GM23248 (cell line): Measurements from ENCODE around the gene PATJ.

Source experiments
- EZH2 ChIP-seq: fragments of 200-600 bp; sonication (generic); IDR thresholded peaks from 2 replicates; pipeline ENCODE4 v1.6.1; 2018; ENCODE audit warnings: antibody characterized with exemption, mild to moderate bottlenecking; ENCODE audit not compliant: insufficient read depth, poor library complexity, severe bottlenecking
- EZH2phosphoT487 ChIP-seq: fragments of 200-600 bp; sonication (generic); IDR thresholded peaks from 2 replicates; pipeline ENCODE4 v1.6.1; 2018; ENCODE audit warnings: antibody characterized with exemption, moderate library complexity, mild to moderate bottlenecking, low read depth; ENCODE audit not compliant: insufficient read depth

DNA sequence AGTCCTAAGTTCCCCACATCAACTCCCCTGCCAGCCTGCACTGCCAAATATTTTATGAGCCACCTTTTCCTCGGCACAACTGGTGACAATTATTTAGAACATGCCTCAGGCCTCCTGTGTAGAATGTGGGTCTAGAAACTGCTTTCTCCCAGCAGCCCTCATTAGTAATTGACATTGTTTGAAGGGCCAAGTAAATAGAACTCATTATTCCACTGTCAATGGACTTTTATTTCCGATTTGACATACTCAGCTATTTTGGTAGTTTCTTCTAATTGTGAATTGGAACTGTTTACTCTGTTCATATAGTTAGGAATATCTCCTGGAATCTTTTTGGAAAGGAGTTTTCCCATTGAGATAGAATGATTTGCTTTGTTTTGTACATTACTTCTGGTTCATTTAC, 283.6 kb downstream of the PATJ start:
- TF ChIP-seq EZH2 (no peak), EZH2phosphoT487 (no peak)
